ENCODE data around the gene MYBPC1. TPM values are rescaled to one million over a fixed set of nuclear protein-coding genes. Genes with fewer than 3 reads are reported as not detected.

Gene MYBPC1
- total and polyA plus RNA-seq, 2 of the 13 experiments (the other 11 are each of a cell fraction or from before 2014, with no cell fraction given) = 0.31 to 0.53 TPM

- TF ChIP-seq, protein P1, sequence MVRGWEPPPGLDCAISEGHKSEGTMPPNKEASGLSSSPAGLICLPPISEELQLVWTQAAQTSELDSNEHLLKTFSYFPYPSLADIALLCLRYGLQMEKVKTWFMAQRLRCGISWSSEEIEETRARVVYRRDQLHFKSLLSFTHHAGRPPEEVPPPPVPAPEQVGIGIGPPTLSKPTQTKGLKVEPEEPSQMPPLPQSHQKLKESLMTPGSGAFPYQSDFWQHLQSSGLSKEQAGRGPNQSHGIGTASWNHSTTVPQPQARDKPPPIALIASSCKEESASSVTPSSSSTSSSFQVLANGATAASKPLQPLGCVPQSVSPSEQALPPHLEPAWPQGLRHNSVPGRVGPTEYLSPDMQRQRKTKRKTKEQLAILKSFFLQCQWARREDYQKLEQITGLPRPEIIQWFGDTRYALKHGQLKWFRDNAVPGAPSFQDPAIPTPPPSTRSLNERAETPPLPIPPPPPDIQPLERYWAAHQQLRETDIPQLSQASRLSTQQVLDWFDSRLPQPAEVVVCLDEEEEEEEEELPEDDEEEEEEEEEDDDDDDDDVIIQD (CRISPR knock-in tag; IDR thresholded peaks at IDR 0.05; ENCODE audit: low read depth) = peak; percentile 81
- no peak for TF ChIP-seq DNMT1 (CRISPR knock-in tag; IDR thresholded peaks at IDR 0.05)
- TF ChIP-seq EP300 (IDR thresholded peaks at IDR 0.05; ENCODE audit: low read depth in 2 of 2, low read length in 2 of 2) = peak; percentile 22 to 83; a peak in 2 of 4 replicates
- peak; percentile 54; the same call in 1 of the 2 replicates for TF ChIP-seq EP300 (CRISPR knock-in tag; IDR thresholded peaks at IDR 0.05; ENCODE audit: borderline replicate concordance)
- 0 out of 2 replicates have a peak, but pooled peaks have one; percentile 34 for TF ChIP-seq ZNF792 (CRISPR knock-in tag; IDR thresholded peaks at IDR 0.05)
- no peak for TF ChIP-seq FOXM1 (CRISPR knock-in tag; IDR thresholded peaks at IDR 0.05)
- TF ChIP-seq ZBTB34 (CRISPR knock-in tag; IDR thresholded peaks at IDR 0.05) = no peak
- no peak for TF ChIP-seq SOX6 (IDR thresholded peaks at IDR 0.05)
- peak; percentile 79 for TF ChIP-seq SOX6 (CRISPR knock-in tag; IDR thresholded peaks at IDR 0.05)
- TF ChIP-seq PAXIP1 (CRISPR knock-in tag; conservative IDR thresholded peaks at IDR 0.05) = peak; percentile 84
- TF ChIP-seq, protein P2, sequence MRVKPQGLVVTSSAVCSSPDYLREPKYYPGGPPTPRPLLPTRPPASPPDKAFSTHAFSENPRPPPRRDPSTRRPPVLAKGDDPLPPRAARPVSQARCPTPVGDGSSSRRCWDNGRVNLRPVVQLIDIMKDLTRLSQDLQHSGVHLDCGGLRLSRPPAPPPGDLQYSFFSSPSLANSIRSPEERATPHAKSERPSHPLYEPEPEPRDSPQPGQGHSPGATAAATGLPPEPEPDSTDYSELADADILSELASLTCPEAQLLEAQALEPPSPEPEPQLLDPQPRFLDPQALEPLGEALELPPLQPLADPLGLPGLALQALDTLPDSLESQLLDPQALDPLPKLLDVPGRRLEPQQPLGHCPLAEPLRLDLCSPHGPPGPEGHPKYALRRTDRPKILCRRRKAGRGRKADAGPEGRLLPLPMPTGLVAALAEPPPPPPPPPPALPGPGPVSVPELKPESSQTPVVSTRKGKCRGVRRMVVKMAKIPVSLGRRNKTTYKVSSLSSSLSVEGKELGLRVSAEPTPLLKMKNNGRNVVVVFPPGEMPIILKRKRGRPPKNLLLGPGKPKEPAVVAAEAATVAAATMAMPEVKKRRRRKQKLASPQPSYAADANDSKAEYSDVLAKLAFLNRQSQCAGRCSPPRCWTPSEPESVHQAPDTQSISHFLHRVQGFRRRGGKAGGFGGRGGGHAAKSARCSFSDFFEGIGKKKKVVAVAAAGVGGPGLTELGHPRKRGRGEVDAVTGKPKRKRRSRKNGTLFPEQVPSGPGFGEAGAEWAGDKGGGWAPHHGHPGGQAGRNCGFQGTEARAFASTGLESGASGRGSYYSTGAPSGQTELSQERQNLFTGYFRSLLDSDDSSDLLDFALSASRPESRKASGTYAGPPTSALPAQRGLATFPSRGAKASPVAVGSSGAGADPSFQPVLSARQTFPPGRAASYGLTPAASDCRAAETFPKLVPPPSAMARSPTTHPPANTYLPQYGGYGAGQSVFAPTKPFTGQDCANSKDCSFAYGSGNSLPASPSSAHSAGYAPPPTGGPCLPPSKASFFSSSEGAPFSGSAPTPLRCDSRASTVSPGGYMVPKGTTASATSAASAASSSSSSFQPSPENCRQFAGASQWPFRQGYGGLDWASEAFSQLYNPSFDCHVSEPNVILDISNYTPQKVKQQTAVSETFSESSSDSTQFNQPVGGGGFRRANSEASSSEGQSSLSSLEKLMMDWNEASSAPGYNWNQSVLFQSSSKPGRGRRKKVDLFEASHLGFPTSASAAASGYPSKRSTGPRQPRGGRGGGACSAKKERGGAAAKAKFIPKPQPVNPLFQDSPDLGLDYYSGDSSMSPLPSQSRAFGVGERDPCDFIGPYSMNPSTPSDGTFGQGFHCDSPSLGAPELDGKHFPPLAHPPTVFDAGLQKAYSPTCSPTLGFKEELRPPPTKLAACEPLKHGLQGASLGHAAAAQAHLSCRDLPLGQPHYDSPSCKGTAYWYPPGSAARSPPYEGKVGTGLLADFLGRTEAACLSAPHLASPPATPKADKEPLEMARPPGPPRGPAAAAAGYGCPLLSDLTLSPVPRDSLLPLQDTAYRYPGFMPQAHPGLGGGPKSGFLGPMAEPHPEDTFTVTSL (CRISPR knock-in tag; IDR thresholded peaks at IDR 0.05; ENCODE audit: borderline replicate concordance) = peak; percentile 47; the same call in 1 of the 2 replicates
- TF ChIP-seq, protein P3, sequence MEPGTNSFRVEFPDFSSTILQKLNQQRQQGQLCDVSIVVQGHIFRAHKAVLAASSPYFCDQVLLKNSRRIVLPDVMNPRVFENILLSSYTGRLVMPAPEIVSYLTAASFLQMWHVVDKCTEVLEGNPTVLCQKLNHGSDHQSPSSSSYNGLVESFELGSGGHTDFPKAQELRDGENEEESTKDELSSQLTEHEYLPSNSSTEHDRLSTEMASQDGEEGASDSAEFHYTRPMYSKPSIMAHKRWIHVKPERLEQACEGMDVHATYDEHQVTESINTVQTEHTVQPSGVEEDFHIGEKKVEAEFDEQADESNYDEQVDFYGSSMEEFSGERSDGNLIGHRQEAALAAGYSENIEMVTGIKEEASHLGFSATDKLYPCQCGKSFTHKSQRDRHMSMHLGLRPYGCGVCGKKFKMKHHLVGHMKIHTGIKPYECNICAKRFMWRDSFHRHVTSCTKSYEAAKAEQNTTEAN (CRISPR knock-in tag; conservative IDR thresholded peaks at IDR 0.05) = peak; percentile 62; the same call in 1 of the 2 replicates
- TF ChIP-seq CENPT (CRISPR knock-in tag; IDR thresholded peaks at IDR 0.05; ENCODE audit: low read depth) = no peak
- peak in 1 of 2 experiments; percentile 64; a peak in 1 of 4 replicates for TF ChIP-seq ATF4 (CRISPR knock-in tag; IDR thresholded peaks at IDR 0.05)
- TF ChIP-seq PPARG (CRISPR knock-in tag; conservative IDR thresholded peaks at IDR 0.05) = 0 out of 2 replicates have a peak, but pooled peaks have one; percentile 79
Measured at GRCh38 chr12:101653503-101653902, 58.7 kb downstream of the MYBPC1 start (continued).
